WTC11 (cell line): ENCODE measurements around the gene SMIM20. TPM values are rescaled to one million over a fixed set of nuclear protein-coding genes. Genes with fewer than 3 reads are reported as not detected.

Experiments used
- ATAC-seq: fragments of 200-7000 bp; cut with Tn5 transposase; 2 replicates; pipeline ENCODE4 v1.10.0; 2021; ENCODE audit warnings: mild to moderate bottlenecking, moderate library complexity
- CTCF ChIA-PET: fragments of 300-600 bp; sonication (Branson Sonifier 250); formaldehyde crosslinking; loops from one replicate; lab custom pipeline; 2021; ENCODE audit warnings: antibody characterized with exemption; lab: Charles Lee
- POLR2A ChIA-PET: fragments of 350-600 bp; sonication (Branson Sonifier 250); formaldehyde crosslinking; loops from one replicate; lab custom pipeline; 2021; ENCODE audit warnings: antibody characterized with exemption; lab: Charles Lee
- DNase-seq: peaks from one replicate; pipeline ENCODE4 v3.0.0; 2021; ENCODE audit warnings: low spot score
- H3K27ac Mint-ChIP-seq: 2 replicates; pipeline ENCODE4 v1.8.0; 2021; ENCODE audit warnings: mixed read lengths
- H3K27me3 Mint-ChIP-seq: 2 replicates; pipeline ENCODE4 v1.8.0; 2021; ENCODE audit warnings: low read depth, mild to moderate bottlenecking, moderate library complexity, mixed read lengths
- H3K36me3 Mint-ChIP-seq: 2 replicates; pipeline ENCODE4 v1.8.0; 2021; ENCODE audit warnings: mixed read lengths
- H3K4me1 Mint-ChIP-seq: 2 replicates; pipeline ENCODE4 v1.8.0; 2022; ENCODE audit warnings: mixed read lengths
- H3K4me3 Mint-ChIP-seq: 2 replicates; pipeline ENCODE4 v1.8.0; 2021; ENCODE audit warnings: mild to moderate bottlenecking, moderate library complexity, mixed read lengths
- H3K9me3 Mint-ChIP-seq: 2 replicates; pipeline ENCODE4 v1.8.0; 2021; ENCODE audit warnings: mixed read lengths
- CBFB ChIP-seq: sonication (generic); formaldehyde crosslinking; IDR thresholded peaks from 2 replicates; pipeline ENCODE4 v1.8.1; 2022; ENCODE audit warnings: mild to moderate bottlenecking, low read depth, missing genetic modification reagents
- EMX1 ChIP-seq: fragments of 250-450 bp; sonication (Bioruptor Pico); IDR thresholded peaks from 2 replicates; pipeline ENCODE4 v1.8.0; 2021; ENCODE audit warnings: mild to moderate bottlenecking
- ETV6 ChIP-seq: sonication (generic); formaldehyde crosslinking; IDR thresholded peaks from 2 replicates; pipeline ENCODE4 v1.8.1; 2022; ENCODE audit warnings: mild to moderate bottlenecking, missing genetic modification reagents
- FOXJ3 ChIP-seq: sonication (generic); formaldehyde crosslinking; IDR thresholded peaks from 2 replicates; pipeline ENCODE4 v1.9.0; 2021; ENCODE audit warnings: missing genetic modification reagents, mild to moderate bottlenecking, borderline replicate concordance
- HMGA2 ChIP-seq: fragments of 250-450 bp; sonication (Bioruptor Pico); IDR thresholded peaks from 2 replicates; pipeline ENCODE4 v1.4.0; 2021; ENCODE audit warnings: mild to moderate bottlenecking, moderate library complexity
- IRF1 ChIP-seq: sonication (generic); formaldehyde crosslinking; IDR thresholded peaks from 2 replicates; pipeline ENCODE4 v1.8.0; 2023; ENCODE audit warnings: missing genetic modification reagents
- NR2C2 ChIP-seq: sonication (generic); formaldehyde crosslinking; IDR thresholded peaks from 2 replicates; pipeline ENCODE4 v1.8.0; 2022; ENCODE audit warnings: mild to moderate bottlenecking, missing genetic modification reagents
- NR3C1 ChIP-seq: sonication (generic); formaldehyde crosslinking; conservative IDR thresholded peaks from 2 replicates; pipeline ENCODE4 v1.8.1; 2023; ENCODE audit warnings: low read depth, mild to moderate bottlenecking, missing genetic modification reagents
- ZBTB43 ChIP-seq: sonication (generic); formaldehyde crosslinking; IDR thresholded peaks from 2 replicates; pipeline ENCODE4 v1.8.1; 2023; ENCODE audit warnings: mild to moderate bottlenecking, missing genetic modification reagents
- ZNF138 ChIP-seq: sonication (generic); formaldehyde crosslinking; conservative IDR thresholded peaks from 2 replicates; pipeline ENCODE4 v1.8.1; 2022; ENCODE audit warnings: mild to moderate bottlenecking, moderate library complexity, missing genetic modification reagents
- ZNF219 ChIP-seq: sonication (generic); formaldehyde crosslinking; IDR thresholded peaks from 2 replicates; pipeline ENCODE4 v1.8.0; 2023; ENCODE audit warnings: missing genetic modification reagents, mild to moderate bottlenecking, borderline replicate concordance
- ZNF416 ChIP-seq: fragments of 250-450 bp; sonication (Bioruptor Pico); IDR thresholded peaks from 2 replicates; pipeline ENCODE4 v1.9.0; 2021; ENCODE audit warnings: mild to moderate bottlenecking, inconsistent platforms
- ZNF423 ChIP-seq: fragments of 250-450 bp; sonication (Bioruptor Pico); IDR thresholded peaks from 2 replicates; pipeline ENCODE4 v2.1.2; 2022; ENCODE audit warnings: mild to moderate bottlenecking, moderate library complexity
- total RNA-seq: library from RNA; stranded (reverse); gene quantifications from 3 replicates; pipeline ENCODE4 v1.2.3, GENCODE V29; 2021
- TF ChIP-seq, protein P1 (sequence below): sonication (generic); formaldehyde crosslinking; IDR thresholded peaks from 2 replicates; pipeline ENCODE4 v1.8.1; 2023; ENCODE audit warnings: mild to moderate bottlenecking, missing genetic modification reagents, moderate library complexity
- TF ChIP-seq, protein P2 (sequence below): fragments of 250-450 bp; sonication (Bioruptor Pico); IDR thresholded peaks from 2 replicates; pipeline ENCODE4 v1.9.0; 2021; ENCODE audit warnings: moderate library complexity, mild to moderate bottlenecking, inconsistent platforms, borderline replicate concordance
- TF ChIP-seq, protein P3 (sequence below): sonication (generic); formaldehyde crosslinking; IDR thresholded peaks from 2 replicates; pipeline ENCODE4 v1.8.1; 2023; ENCODE audit warnings: mild to moderate bottlenecking, moderate library complexity, missing genetic modification reagents
- TF ChIP-seq, protein P4 (sequence below): fragments of 200-600 bp; IDR thresholded peaks from 2 replicates; pipeline ENCODE4 v1.8.0; 2022; ENCODE audit warnings: antibody characterized with exemption
- TF ChIP-seq, protein P5 (sequence below): fragments of 250-450 bp; sonication (Bioruptor Pico); IDR thresholded peaks from 2 replicates; pipeline ENCODE4 v2.1.2; 2022; ENCODE audit warnings: mild to moderate bottlenecking, moderate library complexity
- TF ChIP-seq, protein P6 (sequence below): fragments of 250-450 bp; sonication (Bioruptor Pico); IDR thresholded peaks from 2 replicates; pipeline ENCODE4 v1.8.0; 2021; ENCODE audit warnings: mild to moderate bottlenecking

Gene SMIM20
- total RNA-seq, 1 experiment from 2014 or later = 39.4 TPM

- POLR2A ChIA-PET = interaction anchor here (1.0 kb wide), 1 partner anchor 13 kb away, joined by 3 read pairs; the partner anchor contains the start of gene SMIM20
- Mint-ChIP-seq H3K4me3 (no peak overlapping the region), H3K36me3 (peaks cover 7% of the 10 kb centered on the region), H3K4me1 (peaks cover 13% of the 10 kb centered on the region), H3K27me3 (no peaks in the 10 kb centered on the region), H3K27ac (no peak overlapping the region), H3K9me3 (no peaks in the 10 kb centered on the region)
- TF ChIP-seq FOXJ3 (CRISPR knock-in tag) (no peak), IRF1 (CRISPR knock-in tag) (no peak), ZBTB43 (CRISPR knock-in tag) (no peak), NR2C2 (no peak), NR3C1 (CRISPR knock-in tag) (no peak), CBFB (no peak), ZNF138 (CRISPR knock-in tag) (no peak), ETV6 (CRISPR knock-in tag) (no peak), HMGA2 (CRISPR knock-in tag) (no peak), ZNF416 (CRISPR knock-in tag) (no peak), ZNF219 (no peak), ZNF423 (CRISPR knock-in tag) (no peak), EMX1 (CRISPR knock-in tag) (no peak)
- TF ChIP-seq, protein P1, sequence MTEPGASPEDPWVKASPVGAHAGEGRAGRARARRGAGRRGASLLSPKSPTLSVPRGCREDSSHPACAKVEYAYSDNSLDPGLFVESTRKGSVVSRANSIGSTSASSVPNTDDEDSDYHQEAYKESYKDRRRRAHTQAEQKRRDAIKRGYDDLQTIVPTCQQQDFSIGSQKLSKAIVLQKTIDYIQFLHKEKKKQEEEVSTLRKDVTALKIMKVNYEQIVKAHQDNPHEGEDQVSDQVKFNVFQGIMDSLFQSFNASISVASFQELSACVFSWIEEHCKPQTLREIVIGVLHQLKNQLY (CRISPR knock-in tag) = no peak
- TF ChIP-seq, protein P2, sequence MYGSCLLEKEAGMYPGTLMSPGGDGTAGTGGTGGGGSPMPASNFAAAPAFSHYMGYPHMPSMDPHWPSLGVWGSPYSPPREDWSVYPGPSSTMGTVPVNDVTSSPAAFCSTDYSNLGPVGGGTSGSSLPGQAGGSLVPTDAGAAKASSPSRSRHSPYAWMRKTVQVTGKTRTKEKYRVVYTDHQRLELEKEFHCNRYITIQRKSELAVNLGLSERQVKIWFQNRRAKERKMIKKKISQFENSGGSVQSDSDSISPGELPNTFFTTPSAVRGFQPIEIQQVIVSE (CRISPR knock-in tag) = no peak
- TF ChIP-seq, protein P3, sequence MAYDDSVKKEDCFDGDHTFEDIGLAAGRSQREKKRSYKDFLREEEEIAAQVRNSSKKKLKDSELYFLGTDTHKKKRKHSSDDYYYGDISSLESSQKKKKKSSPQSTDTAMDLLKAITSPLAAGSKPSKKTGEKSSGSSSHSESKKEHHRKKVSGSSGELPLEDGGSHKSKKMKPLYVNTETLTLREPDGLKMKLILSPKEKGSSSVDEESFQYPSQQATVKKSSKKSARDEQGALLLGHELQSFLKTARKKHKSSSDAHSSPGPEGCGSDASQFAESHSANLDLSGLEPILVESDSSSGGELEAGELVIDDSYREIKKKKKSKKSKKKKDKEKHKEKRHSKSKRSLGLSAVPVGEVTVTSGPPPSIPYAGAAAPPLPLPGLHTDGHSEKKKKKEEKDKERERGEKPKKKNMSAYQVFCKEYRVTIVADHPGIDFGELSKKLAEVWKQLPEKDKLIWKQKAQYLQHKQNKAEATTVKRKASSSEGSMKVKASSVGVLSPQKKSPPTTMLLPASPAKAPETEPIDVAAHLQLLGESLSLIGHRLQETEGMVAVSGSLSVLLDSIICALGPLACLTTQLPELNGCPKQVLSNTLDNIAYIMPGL = no peak
- TF ChIP-seq, protein P4, sequence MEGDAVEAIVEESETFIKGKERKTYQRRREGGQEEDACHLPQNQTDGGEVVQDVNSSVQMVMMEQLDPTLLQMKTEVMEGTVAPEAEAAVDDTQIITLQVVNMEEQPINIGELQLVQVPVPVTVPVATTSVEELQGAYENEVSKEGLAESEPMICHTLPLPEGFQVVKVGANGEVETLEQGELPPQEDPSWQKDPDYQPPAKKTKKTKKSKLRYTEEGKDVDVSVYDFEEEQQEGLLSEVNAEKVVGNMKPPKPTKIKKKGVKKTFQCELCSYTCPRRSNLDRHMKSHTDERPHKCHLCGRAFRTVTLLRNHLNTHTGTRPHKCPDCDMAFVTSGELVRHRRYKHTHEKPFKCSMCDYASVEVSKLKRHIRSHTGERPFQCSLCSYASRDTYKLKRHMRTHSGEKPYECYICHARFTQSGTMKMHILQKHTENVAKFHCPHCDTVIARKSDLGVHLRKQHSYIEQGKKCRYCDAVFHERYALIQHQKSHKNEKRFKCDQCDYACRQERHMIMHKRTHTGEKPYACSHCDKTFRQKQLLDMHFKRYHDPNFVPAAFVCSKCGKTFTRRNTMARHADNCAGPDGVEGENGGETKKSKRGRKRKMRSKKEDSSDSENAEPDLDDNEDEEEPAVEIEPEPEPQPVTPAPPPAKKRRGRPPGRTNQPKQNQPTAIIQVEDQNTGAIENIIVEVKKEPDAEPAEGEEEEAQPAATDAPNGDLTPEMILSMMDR = no peak
- TF ChIP-seq, protein P5, sequence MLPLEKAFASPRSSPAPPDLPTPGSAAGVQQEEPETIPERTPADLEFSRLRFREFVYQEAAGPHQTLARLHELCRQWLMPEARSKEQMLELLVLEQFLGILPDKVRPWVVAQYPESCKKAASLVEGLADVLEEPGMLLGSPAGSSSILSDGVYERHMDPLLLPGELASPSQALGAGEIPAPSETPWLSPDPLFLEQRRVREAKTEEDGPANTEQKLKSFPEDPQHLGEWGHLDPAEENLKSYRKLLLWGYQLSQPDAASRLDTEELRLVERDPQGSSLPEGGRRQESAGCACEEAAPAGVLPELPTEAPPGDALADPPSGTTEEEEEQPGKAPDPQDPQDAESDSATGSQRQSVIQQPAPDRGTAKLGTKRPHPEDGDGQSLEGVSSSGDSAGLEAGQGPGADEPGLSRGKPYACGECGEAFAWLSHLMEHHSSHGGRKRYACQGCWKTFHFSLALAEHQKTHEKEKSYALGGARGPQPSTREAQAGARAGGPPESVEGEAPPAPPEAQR (CRISPR knock-in tag) = no peak
- TF ChIP-seq, protein P6, sequence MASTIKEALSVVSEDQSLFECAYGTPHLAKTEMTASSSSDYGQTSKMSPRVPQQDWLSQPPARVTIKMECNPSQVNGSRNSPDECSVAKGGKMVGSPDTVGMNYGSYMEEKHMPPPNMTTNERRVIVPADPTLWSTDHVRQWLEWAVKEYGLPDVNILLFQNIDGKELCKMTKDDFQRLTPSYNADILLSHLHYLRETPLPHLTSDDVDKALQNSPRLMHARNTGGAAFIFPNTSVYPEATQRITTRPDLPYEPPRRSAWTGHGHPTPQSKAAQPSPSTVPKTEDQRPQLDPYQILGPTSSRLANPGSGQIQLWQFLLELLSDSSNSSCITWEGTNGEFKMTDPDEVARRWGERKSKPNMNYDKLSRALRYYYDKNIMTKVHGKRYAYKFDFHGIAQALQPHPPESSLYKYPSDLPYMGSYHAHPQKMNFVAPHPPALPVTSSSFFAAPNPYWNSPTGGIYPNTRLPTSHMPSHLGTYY (CRISPR knock-in tag) = no peak
- no peak for DNase-seq
- ATAC-seq = no peak
- CTCF ChIA-PET = interaction anchor here (0.7 to 2.1 kb wide), 11 partner anchors 13 to 207 kb away, joined by 3 to 16 read pairs (median 4); partner anchors contain the start of gene SMIM20
Measured at GRCh38 chr4:25926462-25926861, 12.4 kb downstream of the SMIM20 start.
